ENCODE measurements around the gene HPSE2. TPM values are rescaled to one million over a fixed set of nuclear protein-coding genes. Genes with fewer than 3 reads are reported as not detected.

HPSE2 gene
- polyA plus RNA-seq, 1 experiment, result not detected

- H3K4me3 ChIP-seq (ENCODE audit: low read depth, low read length), result no peak overlapping the region
- peak; percentile 71 for DNase-seq (ENCODE audit: low read depth)
- CTCF ChIA-PET, result interaction anchor here (1.0 to 1.2 kb wide), 4 partner anchors 14 to 711 kb away, joined by 3 read pairs; no protein-coding TSS in a partner anchor
- TF ChIP-seq, protein P1, sequence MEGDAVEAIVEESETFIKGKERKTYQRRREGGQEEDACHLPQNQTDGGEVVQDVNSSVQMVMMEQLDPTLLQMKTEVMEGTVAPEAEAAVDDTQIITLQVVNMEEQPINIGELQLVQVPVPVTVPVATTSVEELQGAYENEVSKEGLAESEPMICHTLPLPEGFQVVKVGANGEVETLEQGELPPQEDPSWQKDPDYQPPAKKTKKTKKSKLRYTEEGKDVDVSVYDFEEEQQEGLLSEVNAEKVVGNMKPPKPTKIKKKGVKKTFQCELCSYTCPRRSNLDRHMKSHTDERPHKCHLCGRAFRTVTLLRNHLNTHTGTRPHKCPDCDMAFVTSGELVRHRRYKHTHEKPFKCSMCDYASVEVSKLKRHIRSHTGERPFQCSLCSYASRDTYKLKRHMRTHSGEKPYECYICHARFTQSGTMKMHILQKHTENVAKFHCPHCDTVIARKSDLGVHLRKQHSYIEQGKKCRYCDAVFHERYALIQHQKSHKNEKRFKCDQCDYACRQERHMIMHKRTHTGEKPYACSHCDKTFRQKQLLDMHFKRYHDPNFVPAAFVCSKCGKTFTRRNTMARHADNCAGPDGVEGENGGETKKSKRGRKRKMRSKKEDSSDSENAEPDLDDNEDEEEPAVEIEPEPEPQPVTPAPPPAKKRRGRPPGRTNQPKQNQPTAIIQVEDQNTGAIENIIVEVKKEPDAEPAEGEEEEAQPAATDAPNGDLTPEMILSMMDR (IDR thresholded peaks at IDR 0.05; ENCODE audit: insufficient read depth, low read depth, low read length), result no peak
- H3K27me3 ChIP-seq (ENCODE audit: control insufficient read depth, insufficient read depth, low read length), result no peaks in the 10 kb centered on the region
- H3K36me3 ChIP-seq (ENCODE audit: control insufficient read depth, insufficient read depth, low read length), result no peaks in the 10 kb centered on the region
- POLR2A ChIA-PET, result interaction anchor here (0.6 kb wide), 1 partner anchor 125 kb away, joined by 3 read pairs; no protein-coding TSS in a partner anchor
Observed at GRCh38 chr10:98460837-98461499, 774.7 kb downstream of the HPSE2 start.

DNA sequence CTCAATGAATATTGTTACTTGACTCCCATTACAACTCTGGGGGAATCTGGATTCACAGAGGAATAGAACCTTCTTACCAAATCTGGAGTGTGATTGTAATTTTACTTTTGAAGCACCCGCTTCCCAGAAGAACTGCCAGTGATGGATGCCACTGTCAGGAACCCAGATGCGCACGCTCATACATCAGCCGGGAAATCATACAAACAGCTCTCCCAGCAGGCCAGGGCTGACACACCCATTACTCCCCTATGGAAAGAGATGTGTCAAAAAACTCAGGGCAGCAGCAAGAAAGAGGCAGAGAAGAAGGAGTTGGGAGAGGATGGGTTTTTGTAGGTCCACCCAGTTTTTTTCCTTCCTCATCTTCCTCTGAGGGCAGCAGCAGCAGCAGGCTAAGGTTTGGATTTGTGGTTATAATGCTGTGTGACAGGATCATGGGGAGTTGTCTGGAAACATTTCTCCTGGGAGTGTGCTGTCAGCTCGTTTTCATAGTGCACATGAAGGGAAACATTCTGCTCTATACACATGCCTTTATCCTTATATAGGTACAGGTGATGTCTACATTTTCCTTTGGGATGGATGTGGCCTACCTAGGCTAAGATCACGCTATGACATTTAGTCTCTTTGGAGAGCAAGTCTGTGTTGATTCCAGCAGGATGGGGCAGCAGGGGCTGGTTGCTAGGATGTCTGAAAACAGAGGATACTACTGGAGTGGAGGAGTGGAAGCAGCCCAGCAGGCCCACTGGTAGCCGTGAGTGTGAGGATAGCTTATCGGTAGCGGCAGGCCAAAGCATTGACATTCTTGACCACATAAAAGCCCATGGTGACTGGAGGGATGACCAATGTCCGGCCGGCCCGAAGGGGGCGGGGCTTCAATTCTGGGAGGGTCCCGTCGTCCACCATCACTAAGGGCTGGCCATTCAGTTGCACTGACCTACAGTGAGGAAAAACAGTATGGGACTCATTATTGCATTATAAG, 776.6 kb downstream of the HPSE2 start:
- DNase-seq (ENCODE audit: low read depth), result no peak
- Histone ChIP-seq H3K27me3 (ENCODE audit: control insufficient read depth, insufficient read depth, low read length) (no peaks in the 10 kb centered on the region), H3K4me3 (ENCODE audit: low read depth, low read length) (no peak overlapping the region), H3K36me3 (ENCODE audit: control insufficient read depth, insufficient read depth, low read length) (no peaks in the 10 kb centered on the region)
- POLR2A ChIA-PET, result no interaction called here
- CTCF ChIA-PET, result interaction anchor here (1.6 kb wide), 1 partner anchor 8 kb away, joined by 5 read pairs; no protein-coding TSS in a partner anchor
- TF ChIP-seq, protein P1 (IDR thresholded peaks at IDR 0.05; ENCODE audit: insufficient read depth, low read depth, low read length), result no peak

GRCh38 chr10:98457721-98458120, 777.9 kb downstream of the HPSE2 start:
- TF ChIP-seq, protein P1 (IDR thresholded peaks at IDR 0.05; ENCODE audit: insufficient read depth, low read depth, low read length), result no peak
- Histone ChIP-seq H3K27me3 (ENCODE audit: control insufficient read depth, insufficient read depth, low read length) (no peaks in the 10 kb centered on the region), H3K36me3 (ENCODE audit: control insufficient read depth, insufficient read depth, low read length) (no peaks in the 10 kb centered on the region), H3K4me3 (ENCODE audit: low read depth, low read length) (no peak overlapping the region)
- POLR2A ChIA-PET, result no interaction called here
- no peak for DNase-seq (ENCODE audit: low read depth)
- CTCF ChIA-PET, result interaction anchor here (0.6 to 1.6 kb wide), 2 partner anchors 10 to 27 kb away, joined by 4 to 5 read pairs; no protein-coding TSS in a partner anchor

- POLR2A ChIA-PET, result no interaction called here
- no peak overlapping the region for H3K4me3 ChIP-seq (ENCODE audit: low read depth, low read length)
- CTCF ChIA-PET, result interaction anchor here (1.1 to 1.6 kb wide), 2 partner anchors 9 to 11 kb away, joined by 3 to 5 read pairs; no protein-coding TSS in a partner anchor
Observed at GRCh38 chr10:98456686-98457482, 778.8 kb downstream of the HPSE2 start.

More at GRCh38 chr10:98456686-98457482, 778.8 kb downstream of the HPSE2 start:
- no peak for DNase-seq (ENCODE audit: low read depth)
- H3K27me3 ChIP-seq (ENCODE audit: control insufficient read depth, insufficient read depth, low read length), result no peaks in the 10 kb centered on the region
- no peaks in the 10 kb centered on the region for H3K36me3 ChIP-seq (ENCODE audit: control insufficient read depth, insufficient read depth, low read length)
- TF ChIP-seq, protein P1 (IDR thresholded peaks at IDR 0.05; ENCODE audit: insufficient read depth, low read depth, low read length), result no peak

All from BJ (cell line).